Measurements from ENCODE around the gene RPS6KL1.

DNA sequence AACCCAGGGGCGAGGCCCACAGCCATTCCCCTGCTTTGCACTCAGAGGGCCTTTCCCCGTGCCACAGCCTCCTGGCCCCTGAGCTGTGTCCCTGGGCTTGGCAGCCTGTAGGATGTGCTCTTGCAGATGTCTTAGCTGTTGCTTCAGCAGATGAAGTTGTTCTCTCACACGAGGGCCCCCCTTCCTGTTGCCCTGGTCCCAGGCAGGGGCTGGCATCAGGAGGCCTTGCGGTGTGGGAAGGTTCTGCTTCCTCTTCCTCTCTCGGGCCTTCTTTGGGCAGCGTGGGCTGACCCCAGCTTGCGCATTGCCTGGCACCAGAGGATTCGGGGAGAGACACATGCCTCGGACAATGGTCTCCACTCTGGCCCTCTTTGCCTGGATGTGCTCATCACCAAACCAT, 59.8 kb downstream of the RPS6KL1 start:
- no peak for TF ChIP-seq ZNF70 (CRISPR knock-in tag; IDR thresholded peaks at IDR 0.05)
- TF ChIP-seq POU6F1 (CRISPR knock-in tag; IDR thresholded peaks at IDR 0.05; ENCODE audit: borderline replicate concordance, low read depth) = no peak
- TF ChIP-seq ZFP3 (CRISPR knock-in tag; IDR thresholded peaks at IDR 0.05) = no peak
- TF ChIP-seq ZC3H10 (CRISPR knock-in tag; IDR thresholded peaks at IDR 0.05) = no peak
- no peak for TF ChIP-seq ESRRG (CRISPR knock-in tag; IDR thresholded peaks at IDR 0.05)
- TF ChIP-seq, protein P1, sequence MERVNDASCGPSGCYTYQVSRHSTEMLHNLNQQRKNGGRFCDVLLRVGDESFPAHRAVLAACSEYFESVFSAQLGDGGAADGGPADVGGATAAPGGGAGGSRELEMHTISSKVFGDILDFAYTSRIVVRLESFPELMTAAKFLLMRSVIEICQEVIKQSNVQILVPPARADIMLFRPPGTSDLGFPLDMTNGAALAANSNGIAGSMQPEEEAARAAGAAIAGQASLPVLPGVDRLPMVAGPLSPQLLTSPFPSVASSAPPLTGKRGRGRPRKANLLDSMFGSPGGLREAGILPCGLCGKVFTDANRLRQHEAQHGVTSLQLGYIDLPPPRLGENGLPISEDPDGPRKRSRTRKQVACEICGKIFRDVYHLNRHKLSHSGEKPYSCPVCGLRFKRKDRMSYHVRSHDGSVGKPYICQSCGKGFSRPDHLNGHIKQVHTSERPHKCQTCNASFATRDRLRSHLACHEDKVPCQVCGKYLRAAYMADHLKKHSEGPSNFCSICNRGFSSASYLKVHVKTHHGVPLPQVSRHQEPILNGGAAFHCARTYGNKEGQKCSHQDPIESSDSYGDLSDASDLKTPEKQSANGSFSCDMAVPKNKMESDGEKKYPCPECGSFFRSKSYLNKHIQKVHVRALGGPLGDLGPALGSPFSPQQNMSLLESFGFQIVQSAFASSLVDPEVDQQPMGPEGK (CRISPR knock-in tag; IDR thresholded peaks at IDR 0.05; ENCODE audit: borderline replicate concordance) = no peak
- TF ChIP-seq TCF4 (CRISPR knock-in tag; IDR thresholded peaks at IDR 0.05; ENCODE audit: borderline replicate concordance) = no peak

Measured in SK-N-SH treated with all-trans-retinoic acid at 6 μM for 48 hours (cell line).